Thyroid gland (tissue), 4 donors: ENCODE results near the gene TBC1D3B. TPM values are rescaled to one million over a fixed set of nuclear protein-coding genes. Genes with fewer than 3 reads are reported as not detected.

ENCODE experiments used
- DNase-seq, 2 donors: peaks; one replicate each; pipeline ENCODE4 v3.0.0-alpha.2; 2019
- H3K27ac ChIP-seq, 3 donors: fragments of 200-600 bp; sonication (generic); 1 replicate in 2 of 3; 2 replicates in 1 of 3; pipeline ENCODE4 v1.5.1; 2016 to 2019; ENCODE audit warnings: mild to moderate bottlenecking in 1 of 3, moderate library complexity in 1 of 3
- H3K27me3 ChIP-seq: fragments of 200-600 bp; sonication (generic); one replicate; pipeline ENCODE4 v1.5.1; 2019
- H3K36me3 ChIP-seq, 2 donors: fragments of 200-600 bp; sonication (generic); one replicate each; pipeline ENCODE4 v1.5.1; 2016 to 2019
- H3K4me1 ChIP-seq, 2 donors: fragments of 200-600 bp; sonication (generic); one replicate each; pipeline ENCODE4 v1.5.1; 2017 to 2019
- H3K4me3 ChIP-seq, 3 donors: fragments of 200-600 bp; sonication (generic); replicated peaks in 1 of 3; 1 replicate in 2 of 3; 2 replicates in 1 of 3; pipeline ENCODE4 v1.5.1; 2016; ENCODE audit warnings: mild to moderate bottlenecking in 1 of 3
- H3K9me3 ChIP-seq: fragments of 200-600 bp; sonication (generic); one replicate; pipeline ENCODE4 v1.5.1; 2017
- POLR2A ChIP-seq, 2 donors: fragments of 450-650 bp; IDR thresholded peaks; one replicate each; pipeline ENCODE4 v1.6.1; 2017; ENCODE audit warnings: antibody characterized with exemption in 2 of 2, mild to moderate bottlenecking in 2 of 2, moderate library complexity in 1 of 2
- WGBS, 2 donors: methylation state at CpG; one replicate each; pipeline ENCODE4 v1.1.5; 2017; 5-methylcytosine and 5-hydroxymethylcytosine counted together
- intact Hi-C: fragments of 100-400 bp; cut with DNase I; formaldehyde crosslinking; loops from one replicate; pipeline ENCODE4 v1.15.1; 2023
- total RNA-seq, 4 donors: library from RNA; depleted of rRNA; stranded (reverse); fragments of >200 nt; gene quantifications; one replicate each; pipeline ENCODE4 v1.2.3, GENCODE V29; 2016
- TF ChIP-seq, protein P1 (sequence below), 6 experiments: fragments of 200-600 bp in 3 of 6; fragments of 450-650 bp in 3 of 6; sonication (generic) in 3 of 6; IDR thresholded peaks; one replicate each; pipeline ENCODE4 v1.5.1; 2016 to 2019; ENCODE audit warnings: antibody characterized with exemption in 6 of 6, mild to moderate bottlenecking in 2 of 6, inconsistent platforms in 1 of 6, moderate library complexity in 1 of 6

Gene TBC1D3B
- total RNA-seq, 4 donors from 2014 or later, result 3.9 TPM; not detected in 3

DNA sequence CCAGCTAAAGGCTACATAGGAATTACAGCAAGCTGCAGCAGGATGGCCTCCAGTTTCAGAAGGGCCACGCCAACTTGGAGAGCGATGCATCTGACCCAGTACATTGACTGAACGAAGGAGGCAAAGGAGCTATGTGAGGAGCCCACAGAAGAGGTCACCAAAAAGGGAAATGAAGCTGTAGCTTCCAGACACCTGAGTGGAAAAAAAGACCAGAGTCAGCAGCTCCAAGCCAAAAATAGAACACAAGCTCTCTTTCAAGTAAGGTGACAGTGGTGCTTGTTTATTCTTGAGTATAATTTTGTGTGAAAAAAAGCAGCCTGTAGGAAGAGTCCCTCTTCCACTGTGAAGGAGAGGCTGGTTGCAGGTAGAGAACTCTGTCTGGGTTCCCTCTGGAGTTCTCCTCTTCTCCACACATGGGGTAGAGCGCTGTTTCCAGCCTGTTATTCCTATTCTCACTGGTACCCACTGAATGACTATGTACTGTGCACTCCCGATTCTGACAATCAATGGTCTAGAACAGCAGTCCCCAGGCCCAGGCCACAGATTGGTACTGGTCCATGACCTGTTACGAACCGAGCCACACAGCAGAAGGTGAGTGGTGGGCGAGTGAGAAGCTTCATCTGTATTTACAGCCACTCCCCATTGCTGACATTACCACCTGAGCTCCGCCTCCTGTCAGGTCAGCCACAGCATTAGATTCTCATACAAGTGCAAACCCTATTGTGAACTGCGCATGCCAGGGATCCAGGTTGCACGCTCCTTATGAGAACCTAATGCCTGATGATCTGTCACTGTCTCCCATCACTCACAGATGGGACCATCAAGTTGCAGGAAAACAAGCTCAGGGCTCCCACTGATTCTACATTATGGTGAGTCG lies 57.7 kb downstream of the TBC1D3B start:
- H3K4me3 ChIP-seq, result no peak overlapping the region
- no peaks in the 10 kb centered on the region for H3K4me1 ChIP-seq
- intact Hi-C loops, result no loop called here
- DNase-seq, result no peak
- H3K27ac ChIP-seq, result no peak overlapping the region
- no peaks in the 10 kb centered on the region for H3K27me3 ChIP-seq
- TF ChIP-seq POLR2A (IDR thresholded peaks at IDR 0.05), result no peak
- TF ChIP-seq, protein P1, sequence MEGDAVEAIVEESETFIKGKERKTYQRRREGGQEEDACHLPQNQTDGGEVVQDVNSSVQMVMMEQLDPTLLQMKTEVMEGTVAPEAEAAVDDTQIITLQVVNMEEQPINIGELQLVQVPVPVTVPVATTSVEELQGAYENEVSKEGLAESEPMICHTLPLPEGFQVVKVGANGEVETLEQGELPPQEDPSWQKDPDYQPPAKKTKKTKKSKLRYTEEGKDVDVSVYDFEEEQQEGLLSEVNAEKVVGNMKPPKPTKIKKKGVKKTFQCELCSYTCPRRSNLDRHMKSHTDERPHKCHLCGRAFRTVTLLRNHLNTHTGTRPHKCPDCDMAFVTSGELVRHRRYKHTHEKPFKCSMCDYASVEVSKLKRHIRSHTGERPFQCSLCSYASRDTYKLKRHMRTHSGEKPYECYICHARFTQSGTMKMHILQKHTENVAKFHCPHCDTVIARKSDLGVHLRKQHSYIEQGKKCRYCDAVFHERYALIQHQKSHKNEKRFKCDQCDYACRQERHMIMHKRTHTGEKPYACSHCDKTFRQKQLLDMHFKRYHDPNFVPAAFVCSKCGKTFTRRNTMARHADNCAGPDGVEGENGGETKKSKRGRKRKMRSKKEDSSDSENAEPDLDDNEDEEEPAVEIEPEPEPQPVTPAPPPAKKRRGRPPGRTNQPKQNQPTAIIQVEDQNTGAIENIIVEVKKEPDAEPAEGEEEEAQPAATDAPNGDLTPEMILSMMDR (IDR thresholded peaks at IDR 0.05), result no peak
- 93% methylated on average over 12 of the region's 12 CpGs for WGBS, 2 donors
- H3K36me3 ChIP-seq, result no peaks in the 10 kb centered on the region
- no peaks in the 10 kb centered on the region for H3K9me3 ChIP-seq

DNA sequence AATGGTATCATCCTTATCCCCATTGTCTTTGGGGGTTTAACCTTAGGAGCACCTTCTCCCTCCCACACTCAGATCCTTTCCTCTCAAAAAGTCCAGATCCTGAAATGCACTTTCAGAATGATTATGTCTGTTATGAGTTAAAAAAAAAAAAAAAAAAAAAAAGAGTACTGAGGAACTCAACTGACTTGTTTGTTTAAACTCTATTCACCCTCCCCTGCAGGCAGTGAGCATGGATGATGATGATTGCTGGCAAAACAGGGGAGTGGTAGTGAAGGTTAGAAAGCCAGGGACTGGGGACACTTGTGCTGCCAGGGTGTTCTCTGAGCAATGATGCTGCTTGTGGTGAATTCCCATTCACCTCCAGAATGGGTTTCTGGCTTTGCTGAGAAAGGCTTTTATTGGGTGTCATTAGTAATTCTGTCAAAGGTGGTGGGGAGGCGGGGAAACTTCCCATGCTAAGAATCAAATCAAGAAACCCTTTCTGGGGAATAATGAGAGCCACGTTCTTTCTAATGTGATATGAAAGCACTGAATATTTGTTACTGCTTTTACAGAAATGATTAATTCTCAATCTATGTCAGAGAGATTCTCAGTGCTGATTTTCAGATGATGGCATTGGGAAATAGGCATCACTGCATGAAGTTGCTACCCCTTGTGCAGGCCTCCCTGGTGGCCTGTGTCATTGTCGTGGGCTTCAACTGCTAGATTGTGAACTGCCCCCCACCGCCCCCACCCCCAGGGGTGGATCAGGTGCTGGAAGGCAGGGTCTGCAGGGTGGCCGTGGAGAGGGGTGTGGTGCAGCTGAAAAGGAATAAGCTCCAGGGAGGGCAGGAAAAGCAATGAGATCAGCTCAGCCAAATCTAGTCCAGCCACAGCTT lies 58.7 kb downstream of the TBC1D3B start:
- no peak for DNase-seq
- no peak overlapping the region for H3K27ac ChIP-seq
- WGBS, 2 donors, result 35 to 41% methylated on average over 5 of the region's 5 CpGs
- H3K36me3 ChIP-seq, result no peaks in the 10 kb centered on the region
- no peak for TF ChIP-seq POLR2A (IDR thresholded peaks at IDR 0.05)
- TF ChIP-seq, protein P1 (IDR thresholded peaks at IDR 0.05), result no peak
- H3K4me3 ChIP-seq, result no peak overlapping the region
- H3K27me3 ChIP-seq, result no peaks in the 10 kb centered on the region
- no peaks in the 10 kb centered on the region for H3K4me1 ChIP-seq
- intact Hi-C loops, result no loop called here
- H3K9me3 ChIP-seq, result no peaks in the 10 kb centered on the region

Other genes starting within 250 kb of the TBC1D3B start
- under 1 TPM in 1 of 4 donors, not detected in 3; 0.93 TPM for gene RDM1, start 245.9 kb downstream of the TBC1D3B start, total RNA-seq
- gene LYZL6, start 232.9 kb downstream of the TBC1D3B start, total RNA-seq, result not detected
- under 1 TPM in 1 of 4 donors, not detected in 3; 0.81 TPM for gene CCL16, start 195.1 kb downstream of the TBC1D3B start, total RNA-seq
- 10 to 100 TPM in 3 of 4 donors, 1 to 10 TPM in 1; 3.0 to 43.0 (median 23.2) TPM for gene CCL14, start 189.9 kb downstream of the TBC1D3B start, total RNA-seq
- gene CCL15, start 175.1 kb downstream of the TBC1D3B start, total RNA-seq, result under 1 TPM in 1 of 4 donors, not detected in 3; 0.33 TPM
- 1 to 10 TPM in 2 of 4 donors, not detected in 2; 2.7 to 3.8 TPM for gene CCL23, start 158.7 kb downstream of the TBC1D3B start, total RNA-seq
- 1 to 10 TPM in 2 of 4 donors, under 1 TPM in 1, not detected in 1; 0.89 to 4.7 (median 2.5) TPM for gene CCL18, start 112.4 kb downstream of the TBC1D3B start, total RNA-seq
- gene CCL3, start 86.5 kb downstream of the TBC1D3B start, total RNA-seq, result 1 to 10 TPM in 2 of 4 donors, not detected in 2; 1.7 to 3.9 TPM
- 1 to 10 TPM in 2 of 4 donors, under 1 TPM in 1, not detected in 1; 0.78 to 4.3 (median 2.7) TPM for gene CCL4, start 72.8 kb downstream of the TBC1D3B start, total RNA-seq
- gene CCL3L1, start 20.1 kb upstream of the TBC1D3B start, total RNA-seq, result not detected
- gene CCL4L2, start 34.4 kb upstream of the TBC1D3B start, total RNA-seq, result 1 to 10 TPM in 1 of 4 donors, not detected in 3; 2.3 TPM
- gene TBC1D3I, start 87.9 kb upstream of the TBC1D3B start, total RNA-seq, result under 1 TPM in 1 of 4 donors, not detected in 3; 0.54 TPM
- 1 to 10 TPM in 1 of 4 donors, not detected in 3; 1.2 TPM for gene TBC1D3G, start 147.2 kb upstream of the TBC1D3B start, total RNA-seq
- not detected for gene TBC1D3H, start 211.8 kb upstream of the TBC1D3B start, total RNA-seq